Measurements from ENCODE around the gene FBXO15.

Gene FBXO15

DNA sequence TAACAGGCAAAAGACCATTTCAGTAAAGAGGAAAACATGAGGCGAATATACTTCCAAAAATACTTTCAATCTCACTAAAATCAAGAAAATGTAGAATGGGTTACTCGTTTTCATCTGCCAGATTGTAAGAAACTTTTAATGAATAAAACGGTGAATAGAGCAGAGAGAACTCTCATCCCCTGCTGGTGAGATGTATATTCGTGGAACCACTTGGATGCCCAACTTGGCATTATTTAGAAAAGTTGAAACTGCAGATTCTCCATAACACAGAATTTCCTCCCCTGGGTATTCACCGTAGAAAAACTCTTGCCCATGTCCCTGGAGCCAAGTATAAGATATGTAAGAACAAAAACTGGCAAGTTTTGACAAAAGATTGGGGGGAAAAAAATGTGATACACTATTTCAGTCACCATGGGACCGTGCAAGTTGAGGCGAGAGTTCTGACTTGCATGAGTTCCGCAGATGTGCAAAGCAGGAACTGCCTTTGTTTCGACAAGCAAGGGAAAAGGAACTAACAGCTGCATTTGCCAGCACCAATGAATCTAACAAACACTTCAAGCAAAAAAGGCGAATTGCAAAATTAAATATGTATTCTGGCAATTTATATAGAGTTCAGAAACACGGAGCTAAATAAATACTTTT lies 15.5 kb upstream of the FBXO15 start:
- TF ChIP-seq, protein P1, sequence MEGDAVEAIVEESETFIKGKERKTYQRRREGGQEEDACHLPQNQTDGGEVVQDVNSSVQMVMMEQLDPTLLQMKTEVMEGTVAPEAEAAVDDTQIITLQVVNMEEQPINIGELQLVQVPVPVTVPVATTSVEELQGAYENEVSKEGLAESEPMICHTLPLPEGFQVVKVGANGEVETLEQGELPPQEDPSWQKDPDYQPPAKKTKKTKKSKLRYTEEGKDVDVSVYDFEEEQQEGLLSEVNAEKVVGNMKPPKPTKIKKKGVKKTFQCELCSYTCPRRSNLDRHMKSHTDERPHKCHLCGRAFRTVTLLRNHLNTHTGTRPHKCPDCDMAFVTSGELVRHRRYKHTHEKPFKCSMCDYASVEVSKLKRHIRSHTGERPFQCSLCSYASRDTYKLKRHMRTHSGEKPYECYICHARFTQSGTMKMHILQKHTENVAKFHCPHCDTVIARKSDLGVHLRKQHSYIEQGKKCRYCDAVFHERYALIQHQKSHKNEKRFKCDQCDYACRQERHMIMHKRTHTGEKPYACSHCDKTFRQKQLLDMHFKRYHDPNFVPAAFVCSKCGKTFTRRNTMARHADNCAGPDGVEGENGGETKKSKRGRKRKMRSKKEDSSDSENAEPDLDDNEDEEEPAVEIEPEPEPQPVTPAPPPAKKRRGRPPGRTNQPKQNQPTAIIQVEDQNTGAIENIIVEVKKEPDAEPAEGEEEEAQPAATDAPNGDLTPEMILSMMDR (IDR thresholded peaks at IDR 0.05; ENCODE audit: extremely low read depth, insufficient read depth, missing control alignments), result no peak
- no peak for DNase-seq (ENCODE audit: low spot score)
- in situ Hi-C loops (cut with MboI; ENCODE audit: low pct_unique_long_range_greater_than_20kb, low sequenced_read_pairs, unreplicated experiment), result no loop called here

DNA sequence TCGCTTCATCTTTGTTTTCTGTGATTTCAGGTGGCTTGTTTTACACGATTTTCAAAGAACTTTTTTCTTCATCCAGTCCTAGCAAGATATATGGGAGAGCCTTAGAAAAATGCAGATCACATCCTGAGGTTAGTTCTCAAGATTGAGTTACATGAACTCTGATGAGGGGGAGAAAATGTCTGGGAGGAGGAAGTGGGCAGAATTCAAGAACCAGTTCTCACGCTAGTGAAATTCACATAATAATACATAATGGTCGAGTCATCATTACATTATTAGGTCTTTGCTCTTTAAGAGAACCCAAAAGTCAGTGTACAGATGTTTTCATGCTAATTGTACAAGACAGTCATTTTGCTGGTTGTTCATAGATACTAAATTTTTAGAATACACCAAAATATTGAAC lies 7.6 kb upstream of the FBXO15 start:
- no peak for DNase-seq (ENCODE audit: low spot score)
- in situ Hi-C loops (cut with MboI; ENCODE audit: low pct_unique_long_range_greater_than_20kb, low sequenced_read_pairs, unreplicated experiment), result no loop called here
- TF ChIP-seq, protein P1 (IDR thresholded peaks at IDR 0.05; ENCODE audit: extremely low read depth, insufficient read depth, missing control alignments), result no peak

DNA sequence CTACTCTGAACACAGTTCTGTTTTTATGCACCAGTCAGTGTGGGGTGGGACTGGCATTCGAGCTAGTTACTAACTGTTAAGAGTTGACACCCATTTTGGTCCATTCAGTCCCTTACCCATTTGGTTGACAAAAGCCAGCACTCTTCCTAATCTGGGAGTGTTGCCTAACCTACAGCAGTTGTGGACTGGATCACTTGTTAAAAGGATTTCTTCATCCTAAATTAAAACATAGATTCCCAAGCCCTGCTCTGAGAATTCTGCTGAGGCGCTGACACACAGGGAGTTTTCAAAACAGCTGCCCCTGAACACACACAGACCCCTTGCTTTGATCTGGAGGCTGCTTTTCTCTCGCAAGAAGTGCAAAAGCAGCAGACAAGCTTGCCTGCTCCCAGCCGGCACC lies 7.1 kb upstream of the FBXO15 start:
- no peak for DNase-seq (ENCODE audit: low spot score)
- TF ChIP-seq, protein P1 (IDR thresholded peaks at IDR 0.05; ENCODE audit: extremely low read depth, insufficient read depth, missing control alignments), result no peak
- in situ Hi-C loops (cut with MboI; ENCODE audit: low pct_unique_long_range_greater_than_20kb, low sequenced_read_pairs, unreplicated experiment), result no loop called here

DNA sequence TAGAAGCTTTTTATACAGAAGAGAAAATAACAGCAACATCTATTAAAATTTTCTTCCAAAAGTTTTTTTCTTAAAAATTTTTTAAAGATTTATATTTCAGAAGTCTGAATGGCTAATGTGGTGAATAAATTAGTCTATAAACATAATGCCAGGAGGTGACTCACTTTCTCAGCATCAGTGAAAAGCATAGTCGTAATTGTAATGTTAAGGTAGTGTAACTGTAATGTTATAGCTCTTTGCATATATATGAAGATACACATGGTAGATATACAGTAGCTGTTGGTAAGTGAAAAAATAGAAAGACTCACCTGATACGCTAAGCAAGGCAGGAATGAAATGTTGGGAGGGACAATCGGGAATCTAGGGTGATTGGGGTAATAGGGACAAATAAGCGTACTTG lies 6.2 kb upstream of the FBXO15 start:
- DNase-seq (ENCODE audit: low spot score), result no peak
- TF ChIP-seq, protein P1 (IDR thresholded peaks at IDR 0.05; ENCODE audit: extremely low read depth, insufficient read depth, missing control alignments), result no peak
- in situ Hi-C loops (cut with MboI; ENCODE audit: low pct_unique_long_range_greater_than_20kb, low sequenced_read_pairs, unreplicated experiment), result no loop called here

DNA sequence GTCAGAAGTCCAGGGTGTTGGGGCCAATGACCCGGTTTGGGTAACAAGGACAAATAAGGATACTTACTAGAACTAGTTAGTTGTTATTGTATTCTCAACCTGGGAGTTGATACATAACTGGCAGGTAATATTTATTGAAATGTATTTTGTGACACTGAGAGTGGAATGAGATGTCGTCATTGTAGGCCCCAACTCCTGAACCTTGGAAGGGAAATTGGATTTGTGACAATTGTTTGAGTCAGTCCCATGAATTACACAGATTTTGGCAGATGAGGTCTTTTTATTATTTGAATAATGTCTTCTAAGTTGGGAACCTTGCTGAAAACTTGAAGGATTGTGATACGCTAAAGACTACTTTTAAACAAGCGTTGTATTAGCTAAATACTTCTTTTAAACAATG lies 5.7 kb upstream of the FBXO15 start:
- no peak for DNase-seq (ENCODE audit: low spot score)
- TF ChIP-seq, protein P1 (IDR thresholded peaks at IDR 0.05; ENCODE audit: extremely low read depth, insufficient read depth, missing control alignments), result no peak
- in situ Hi-C loops (cut with MboI; ENCODE audit: low pct_unique_long_range_greater_than_20kb, low sequenced_read_pairs, unreplicated experiment), result no loop called here

DNA sequence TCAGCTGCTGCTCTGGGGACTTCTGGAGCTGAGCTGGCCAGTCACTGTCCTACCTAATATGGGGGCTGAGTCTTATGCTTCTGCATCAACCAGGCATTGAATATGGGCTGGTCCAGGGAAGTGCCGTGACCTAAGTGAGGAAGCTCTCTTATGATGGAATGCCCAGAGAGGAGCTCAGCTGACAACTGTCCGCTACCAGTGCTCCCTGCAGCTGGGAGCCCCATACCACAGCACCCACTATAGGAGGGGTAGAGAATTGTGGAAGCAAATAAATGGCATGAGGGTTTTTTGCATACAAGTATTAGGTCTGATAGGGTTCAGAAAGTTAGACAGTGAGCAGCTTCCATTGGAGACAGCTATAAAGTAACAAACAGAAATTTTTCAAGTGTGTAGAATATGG lies 5.2 kb upstream of the FBXO15 start:
- in situ Hi-C loops (cut with MboI; ENCODE audit: low pct_unique_long_range_greater_than_20kb, low sequenced_read_pairs, unreplicated experiment), result no loop called here
- DNase-seq (ENCODE audit: low spot score), result no peak

More for the DNA sequence above, 5.2 kb upstream of the FBXO15 start:
- TF ChIP-seq, protein P1 (IDR thresholded peaks at IDR 0.05; ENCODE audit: extremely low read depth, insufficient read depth, missing control alignments), result no peak
